H1 (cell line): ENCODE results near the gene PCNX3. TPM values are rescaled to one million over a fixed set of nuclear protein-coding genes. Genes with fewer than 3 reads are reported as not detected.

Experiments
- KDM1A ChIP-seq: fragments of 200-600, 300-600 bp; sonication (generic); IDR thresholded peaks from 2 replicates; pipeline ENCODE4 v1.7.1; 2016; ENCODE audit warnings: mild to moderate bottlenecking, low read length, borderline replicate concordance
- SIN3A ChIP-seq, 2 experiments: IDR thresholded peaks in 1 of 2; conservative IDR thresholded peaks in 1 of 2; 2 replicates each; pipeline ENCODE4 v1.6.1; 2011 to 2012; ENCODE audit warnings: low read length in 2 of 2, improper control_type of control experiment in 1 of 2, low read depth in 1 of 2, mild to moderate bottlenecking in 1 of 2
- SP2 ChIP-seq: IDR thresholded peaks from 2 replicates; pipeline ENCODE4 v1.6.1; 2012; ENCODE audit warnings: mild to moderate bottlenecking, low read length, inconsistent platforms
- polyA plus RNA-seq, 7 experiments: library from polyadenylated mRNA; depleted of rRNA in 3 of 7; stranded (reverse) in 5 of 7; unstranded in 2 of 7; fragments of >200 nt in 5 of 7; fragments of 200-250 nt in 2 of 7; gene quantifications; 1 replicate in 5 of 7; 2 replicates in 1 of 7; 4 replicates in 1 of 7; pipeline versions ENCODE4 v1.2.1 to v1.2.3, GENCODE V29; 2011 to 2013; ENCODE audit warnings: missing spikeins in 2 of 7, mixed read lengths in 2 of 7
- total RNA-seq: library from RNA; stranded (reverse); fragmentation: NEBNext Ultra II Directional; extraction: Animal tissue kit (Norgen Biotek cat#: 25700); gene quantifications from 2 replicates; pipeline ENCODE4 v1.2.1, GENCODE V29; 2021

Gene PCNX3
- total and polyA plus RNA-seq, 2 of the 8 experiments (the other 6 are each of a cell fraction or from before 2014, with no cell fraction given) = 27.2 to 38.8 TPM

GRCh38 chr11:65595543-65596281 lies 19.9 kb upstream of the PCNX3 start, which contains the start of gene KCNK7 (continued):
- TF ChIP-seq SP2 = no peak
- no peak for TF ChIP-seq SIN3A (conservative IDR thresholded peaks at IDR 0.05 in 1 of 2, IDR thresholded peaks at IDR 0.05 in 1 of 2; ENCODE audit: low read depth in 1 of 2, low read length in 2 of 2)
- no peak for TF ChIP-seq KDM1A
